NCI-H82 treated with DMSO at 0.1 percent for 48 hours (cell line): ENCODE data around the gene SPOP.
"Not testable (repeated sequence)": the region's sequence is repeated elsewhere in the genome, so short reads cannot be mapped to it uniquely, and the experiment has no call there.

Source experiments
- DNase-seq: peaks from one replicate; lab custom pipeline; 2025; ENCODE audit not compliant: unreplicated experiment; lab: John Stamatoyannopoulos, UW

The SPOP gene

GRCh38 chr17:49677933-49678847 lies at the start of gene SPOP:
Gene SPOP, minus strand, starts transcription at chr17:49678097. Its CDS starts 55,287 bp downstream, at chr17:49622810.
- DNase-seq, result peak; percentile 99

- no peak for DNase-seq
Measured at GRCh38 chr17:49727380-49727779, 49.5 kb upstream of the SPOP start.

GRCh38 chr17:49725452-49726130 lies 47.7 kb upstream of the SPOP start:
- DNase-seq, result no peak

- DNase-seq, result not testable (repeated sequence)
Measured at GRCh38 chr17:49724552-49724951, 46.7 kb upstream of the SPOP start.

- peak; percentile 27 for DNase-seq
Measured at GRCh38 chr17:49723423-49723822, 45.5 kb upstream of the SPOP start.

- no peak for DNase-seq
Measured at GRCh38 chr17:49722066-49722465, 44.2 kb upstream of the SPOP start.

- DNase-seq, result no peak
Measured at GRCh38 chr17:49717371-49717861, 39.5 kb upstream of the SPOP start.

- no peak for DNase-seq
Measured at GRCh38 chr17:49716668-49717364, 38.9 kb upstream of the SPOP start.

GRCh38 chr17:49715717-49716279 lies 37.9 kb upstream of the SPOP start:
- no peak for DNase-seq

GRCh38 chr17:49715216-49715615 lies 37.3 kb upstream of the SPOP start:
- no peak for DNase-seq

- no peak for DNase-seq
Measured at GRCh38 chr17:49708515-49709183, 30.8 kb upstream of the SPOP start.

GRCh38 chr17:49707608-49708514 lies 30.0 kb upstream of the SPOP start, which contains the start of gene SLC35B1:
Gene SLC35B1, minus strand, starts transcription at chr17:49707964. Its CDS starts 131 bp downstream, at chr17:49707833.
- DNase-seq, result peak; percentile 99

- no peak for DNase-seq
Measured at GRCh38 chr17:49707246-49707607, 29.3 kb upstream of the SPOP start.

- DNase-seq, result no peak
Measured at GRCh38 chr17:49705254-49705653, 27.4 kb upstream of the SPOP start.

GRCh38 chr17:49703557-49704277 lies 25.8 kb upstream of the SPOP start:
- no peak for DNase-seq

GRCh38 chr17:49700960-49701359 lies 23.1 kb upstream of the SPOP start:
- no peak for DNase-seq

- DNase-seq, result no peak
Measured at GRCh38 chr17:49699966-49700575, 22.2 kb upstream of the SPOP start.

GRCh38 chr17:49698005-49698404 lies 20.1 kb upstream of the SPOP start:
- no peak for DNase-seq
